Measurements from ENCODE around the gene CNIH3.

Gene CNIH3

GRCh38 chr1:224666913-224667312 is 50.8 kb downstream of the CNIH3 start:
- Histone ChIP-seq H3K27ac (ENCODE audit: low read length) (no peak overlapping the region), H3K4me3 (ENCODE audit: low read depth in 1 of 2, low read length in 2 of 2) (no peak overlapping the region), H3K4me1 (ENCODE audit: insufficient read depth, low read length) (no peaks in the 10 kb centered on the region), H3K4me2 (ENCODE audit: insufficient read depth, low read length) (no peak overlapping the region), H3K27me3 (ENCODE audit: insufficient read depth, low read length, poor library complexity) (no peaks in the 10 kb centered on the region), H3K9ac (ENCODE audit: low read depth, low read length) (no peak overlapping the region), H3K36me3 (ENCODE audit: insufficient read depth, low read length) (no peaks in the 10 kb centered on the region), H3K9me3 (ENCODE audit: insufficient read depth, low read length, severe bottlenecking) (no peaks in the 10 kb centered on the region), H4K20me1 (ENCODE audit: insufficient read depth, low read length) (no peaks in the 10 kb centered on the region), H2AFZ (ENCODE audit: low read depth, low read length) (no peak overlapping the region), H3K79me2 (ENCODE audit: insufficient read depth, low read length) (no peaks in the 10 kb centered on the region)
- no peak for ATAC-seq (ENCODE audit: insufficient read depth, low read depth)
- TF ChIP-seq CTCF (IDR thresholded peaks at IDR 0.05; ENCODE audit: borderline replicate concordance, extremely low read depth, low read length, poor library complexity, severe bottlenecking) (no peak), EZH2 (IDR thresholded peaks at IDR 0.05; ENCODE audit: borderline replicate concordance, low read depth, low read length, severe bottlenecking) (no peak)
- DNase-seq = no peak

- no peak overlapping the region for H3K4me2 ChIP-seq (ENCODE audit: insufficient read depth, low read length)
- H3K4me1 ChIP-seq (ENCODE audit: insufficient read depth, low read length) = no peaks in the 10 kb centered on the region
- DNase-seq = no peak
- ATAC-seq (ENCODE audit: insufficient read depth, low read depth) = no peak
- no peak overlapping the region for H3K27ac ChIP-seq (ENCODE audit: low read length)
- TF ChIP-seq EZH2 (IDR thresholded peaks at IDR 0.05; ENCODE audit: borderline replicate concordance, low read depth, low read length, severe bottlenecking) (no peak), CTCF (IDR thresholded peaks at IDR 0.05; ENCODE audit: borderline replicate concordance, extremely low read depth, low read length, poor library complexity, severe bottlenecking) (no peak)
- no peak overlapping the region for H3K4me3 ChIP-seq (ENCODE audit: low read depth in 1 of 2, low read length in 2 of 2)
- no peaks in the 10 kb centered on the region for H3K36me3 ChIP-seq (ENCODE audit: insufficient read depth, low read length)
- no peak overlapping the region for H2AFZ ChIP-seq (ENCODE audit: low read depth, low read length)
- no peaks in the 10 kb centered on the region for H3K27me3 ChIP-seq (ENCODE audit: insufficient read depth, low read length, poor library complexity)
- no peaks in the 10 kb centered on the region for H4K20me1 ChIP-seq (ENCODE audit: insufficient read depth, low read length)
- no peak overlapping the region for H3K9ac ChIP-seq (ENCODE audit: low read depth, low read length)
- no peaks in the 10 kb centered on the region for H3K79me2 ChIP-seq (ENCODE audit: insufficient read depth, low read length)
- H3K9me3 ChIP-seq (ENCODE audit: insufficient read depth, low read length, severe bottlenecking) = no peaks in the 10 kb centered on the region
Measured at GRCh38 chr1:224668984-224669383, 52.9 kb downstream of the CNIH3 start.

GRCh38 chr1:224669403-224669802 is 53.3 kb downstream of the CNIH3 start:
- H3K4me2 ChIP-seq (ENCODE audit: insufficient read depth, low read length) = no peak overlapping the region
- no peaks in the 10 kb centered on the region for H3K9me3 ChIP-seq (ENCODE audit: insufficient read depth, low read length, severe bottlenecking)

More at GRCh38 chr1:224669403-224669802, 53.3 kb downstream of the CNIH3 start:
- TF ChIP-seq EZH2 (IDR thresholded peaks at IDR 0.05; ENCODE audit: borderline replicate concordance, low read depth, low read length, severe bottlenecking) (no peak), CTCF (IDR thresholded peaks at IDR 0.05; ENCODE audit: borderline replicate concordance, extremely low read depth, low read length, poor library complexity, severe bottlenecking) (no peak)
- H3K4me3 ChIP-seq (ENCODE audit: low read depth in 1 of 2, low read length in 2 of 2) = no peak overlapping the region
- no peak overlapping the region for H3K27ac ChIP-seq (ENCODE audit: low read length)
- ATAC-seq (ENCODE audit: insufficient read depth, low read depth) (no peak), DNase-seq (no peak)
- H3K4me1 ChIP-seq (ENCODE audit: insufficient read depth, low read length) = no peaks in the 10 kb centered on the region
- H4K20me1 ChIP-seq (ENCODE audit: insufficient read depth, low read length) = no peaks in the 10 kb centered on the region
- H3K27me3 ChIP-seq (ENCODE audit: insufficient read depth, low read length, poor library complexity) = no peaks in the 10 kb centered on the region
- no peaks in the 10 kb centered on the region for H3K79me2 ChIP-seq (ENCODE audit: insufficient read depth, low read length)
- no peaks in the 10 kb centered on the region for H3K36me3 ChIP-seq (ENCODE audit: insufficient read depth, low read length)
- no peak overlapping the region for H2AFZ ChIP-seq (ENCODE audit: low read depth, low read length)
- H3K9ac ChIP-seq (ENCODE audit: low read depth, low read length) = no peak overlapping the region

All from DND-41 (cell line).